Measurements from ENCODE around the gene TUT4.

GRCh38 chr1:52599236-52599635 lies 46.3 kb upstream of the TUT4 start:
- TF ChIP-seq EZH2 (IDR thresholded peaks at IDR 0.05; ENCODE audit: insufficient read depth, poor library complexity, severe bottlenecking) (no peak), EZH2phosphoT487 (IDR thresholded peaks at IDR 0.05; ENCODE audit: insufficient read depth, low read depth) (no peak)
